ENCODE results near the gene PLEKHG4. TPM values are rescaled to one million over a fixed set of nuclear protein-coding genes. Genes with fewer than 3 reads are reported as not detected.
A peak's percentile ranks its signal among the peaks of the same experiment; 100 is the strongest.

Gene PLEKHG4, protein sequence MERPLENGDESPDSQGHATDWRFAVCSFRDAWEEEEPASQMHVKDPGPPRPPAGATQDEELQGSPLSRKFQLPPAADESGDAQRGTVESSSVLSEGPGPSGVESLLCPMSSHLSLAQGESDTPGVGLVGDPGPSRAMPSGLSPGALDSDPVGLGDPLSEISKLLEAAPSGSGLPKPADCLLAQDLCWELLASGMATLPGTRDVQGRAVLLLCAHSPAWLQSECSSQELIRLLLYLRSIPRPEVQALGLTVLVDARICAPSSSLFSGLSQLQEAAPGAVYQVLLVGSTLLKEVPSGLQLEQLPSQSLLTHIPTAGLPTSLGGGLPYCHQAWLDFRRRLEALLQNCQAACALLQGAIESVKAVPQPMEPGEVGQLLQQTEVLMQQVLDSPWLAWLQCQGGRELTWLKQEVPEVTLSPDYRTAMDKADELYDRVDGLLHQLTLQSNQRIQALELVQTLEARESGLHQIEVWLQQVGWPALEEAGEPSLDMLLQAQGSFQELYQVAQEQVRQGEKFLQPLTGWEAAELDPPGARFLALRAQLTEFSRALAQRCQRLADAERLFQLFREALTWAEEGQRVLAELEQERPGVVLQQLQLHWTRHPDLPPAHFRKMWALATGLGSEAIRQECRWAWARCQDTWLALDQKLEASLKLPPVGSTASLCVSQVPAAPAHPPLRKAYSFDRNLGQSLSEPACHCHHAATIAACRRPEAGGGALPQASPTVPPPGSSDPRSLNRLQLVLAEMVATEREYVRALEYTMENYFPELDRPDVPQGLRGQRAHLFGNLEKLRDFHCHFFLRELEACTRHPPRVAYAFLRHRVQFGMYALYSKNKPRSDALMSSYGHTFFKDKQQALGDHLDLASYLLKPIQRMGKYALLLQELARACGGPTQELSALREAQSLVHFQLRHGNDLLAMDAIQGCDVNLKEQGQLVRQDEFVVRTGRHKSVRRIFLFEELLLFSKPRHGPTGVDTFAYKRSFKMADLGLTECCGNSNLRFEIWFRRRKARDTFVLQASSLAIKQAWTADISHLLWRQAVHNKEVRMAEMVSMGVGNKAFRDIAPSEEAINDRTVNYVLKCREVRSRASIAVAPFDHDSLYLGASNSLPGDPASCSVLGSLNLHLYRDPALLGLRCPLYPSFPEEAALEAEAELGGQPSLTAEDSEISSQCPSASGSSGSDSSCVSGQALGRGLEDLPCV
- 5.0 and 15.1 TPM in 2 replicates for total RNA-seq (2014; rRNA removed; shearing (Covaris generic))

DNA sequence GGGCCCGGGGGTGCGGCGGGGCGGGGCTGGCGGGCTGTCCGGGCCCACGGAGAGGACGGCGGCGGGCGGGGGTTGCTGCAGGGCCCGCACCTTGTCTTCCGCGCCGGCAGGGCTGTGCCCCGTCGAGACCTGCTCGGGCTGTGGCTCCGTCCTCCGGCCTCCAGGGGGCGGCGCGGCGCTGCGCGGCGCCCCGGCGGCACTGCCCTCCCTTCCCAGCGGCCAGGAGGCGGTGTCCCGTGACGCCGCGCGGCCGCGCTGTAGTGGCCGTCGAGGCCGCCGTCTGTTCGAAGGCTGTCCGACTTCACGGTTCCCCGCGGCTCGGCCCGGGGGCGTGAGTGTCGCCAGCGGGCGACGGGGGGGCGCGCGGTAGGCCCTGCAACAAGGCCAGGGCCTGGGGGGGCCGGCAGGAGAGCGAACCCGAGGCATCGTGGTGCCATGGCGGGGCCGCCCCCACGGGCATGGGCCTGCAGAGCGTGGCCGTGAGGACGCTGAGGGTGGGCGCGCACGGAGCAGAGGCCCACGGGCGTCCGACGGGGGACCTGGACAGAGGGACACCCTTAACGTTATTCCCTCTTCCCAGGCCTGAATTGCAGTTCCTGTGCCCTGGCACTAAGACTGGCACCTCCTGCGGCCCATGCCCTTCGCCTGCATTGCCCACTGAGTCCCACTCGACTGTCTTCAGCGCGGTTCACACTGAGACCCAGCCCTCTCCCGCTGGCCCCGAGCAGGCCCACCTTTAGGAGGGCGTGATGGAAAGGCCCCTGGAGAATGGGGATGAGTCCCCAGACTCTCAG, at the start of gene PLEKHG4:
Gene PLEKHG4 (plus strand): TSS at position 237 of the 794 bp plus-strand sequence. CDS start 513 bp downstream, at position 750.
- Histone ChIP-seq H3K4me3 (peak within 1 kb of the TSS; percentile 52), H3K36me3 (peaks cover 19% of the 10 kb centered on the region), H3K27ac (peak within 1 kb of the TSS; percentile 79), H3K4me1 (replicated peaks) (peaks cover 39% of the 10 kb centered on the region), H3K9me3 (replicated peaks) (peaks cover 3% of the 10 kb centered on the region; the same call in 1 of the 2 replicates), H3K27me3 (replicated peaks) (no peaks in the 10 kb centered on the region)
- peak; percentile 63 to 81 for DNase-seq (ENCODE audit: low read depth in 1 of 2, low spot score in 2 of 2)

DNA sequence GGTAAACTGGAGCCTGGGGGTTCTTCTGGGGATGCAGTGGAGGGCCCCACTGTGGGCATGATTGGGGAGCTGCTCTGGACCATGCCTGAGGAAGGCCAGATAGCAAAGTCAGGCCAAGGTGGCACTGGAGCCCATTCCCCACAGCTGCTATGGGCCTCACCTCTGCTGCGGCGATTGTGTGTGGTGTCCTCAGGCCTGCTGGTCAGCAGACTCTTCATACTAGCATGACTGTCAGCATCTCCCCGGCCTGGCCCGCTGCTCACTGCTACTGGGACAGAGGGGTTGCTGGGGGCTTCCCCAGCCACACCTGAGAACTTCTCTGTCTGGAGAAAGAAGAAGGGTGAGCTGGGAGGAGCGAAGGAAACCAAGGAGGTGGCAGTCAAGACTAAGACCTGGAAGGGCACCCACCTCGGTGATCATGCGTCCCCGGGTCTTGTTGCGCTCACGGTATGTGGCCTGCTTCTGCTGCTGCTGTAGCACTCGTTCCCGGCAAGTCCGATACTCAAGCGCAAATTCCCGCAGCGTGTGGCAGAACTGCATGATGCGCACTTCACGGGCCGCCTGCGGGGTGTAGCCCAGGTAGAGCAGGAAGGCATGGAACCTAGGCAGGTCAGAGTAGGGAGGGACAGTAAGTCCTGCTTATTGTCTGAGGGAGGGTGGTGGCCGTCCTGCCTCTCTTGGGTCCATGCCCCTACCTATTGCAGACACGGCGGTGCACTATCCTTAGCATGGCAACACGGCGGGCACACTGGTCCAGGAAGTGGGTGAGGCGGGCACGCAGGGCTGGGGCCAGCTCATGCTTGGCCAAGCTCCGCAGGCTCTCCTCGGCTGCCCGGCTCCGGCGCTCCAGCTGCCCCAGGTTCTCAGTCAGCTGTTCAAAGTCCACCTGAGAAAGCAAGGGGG, 49.2 kb upstream of the PLEKHG4 start:
- no peak for DNase-seq (ENCODE audit: low read depth in 1 of 2, low spot score in 2 of 2)
- Histone ChIP-seq H3K27me3 (replicated peaks) (no peaks in the 10 kb centered on the region), H3K27ac (no peak overlapping the region), H3K4me1 (replicated peaks) (peaks cover 20% of the 10 kb centered on the region), H3K9me3 (replicated peaks) (no peaks in the 10 kb centered on the region), H3K36me3 (peaks cover 61% of the 10 kb centered on the region), H3K4me3 (no peak overlapping the region)

DNA sequence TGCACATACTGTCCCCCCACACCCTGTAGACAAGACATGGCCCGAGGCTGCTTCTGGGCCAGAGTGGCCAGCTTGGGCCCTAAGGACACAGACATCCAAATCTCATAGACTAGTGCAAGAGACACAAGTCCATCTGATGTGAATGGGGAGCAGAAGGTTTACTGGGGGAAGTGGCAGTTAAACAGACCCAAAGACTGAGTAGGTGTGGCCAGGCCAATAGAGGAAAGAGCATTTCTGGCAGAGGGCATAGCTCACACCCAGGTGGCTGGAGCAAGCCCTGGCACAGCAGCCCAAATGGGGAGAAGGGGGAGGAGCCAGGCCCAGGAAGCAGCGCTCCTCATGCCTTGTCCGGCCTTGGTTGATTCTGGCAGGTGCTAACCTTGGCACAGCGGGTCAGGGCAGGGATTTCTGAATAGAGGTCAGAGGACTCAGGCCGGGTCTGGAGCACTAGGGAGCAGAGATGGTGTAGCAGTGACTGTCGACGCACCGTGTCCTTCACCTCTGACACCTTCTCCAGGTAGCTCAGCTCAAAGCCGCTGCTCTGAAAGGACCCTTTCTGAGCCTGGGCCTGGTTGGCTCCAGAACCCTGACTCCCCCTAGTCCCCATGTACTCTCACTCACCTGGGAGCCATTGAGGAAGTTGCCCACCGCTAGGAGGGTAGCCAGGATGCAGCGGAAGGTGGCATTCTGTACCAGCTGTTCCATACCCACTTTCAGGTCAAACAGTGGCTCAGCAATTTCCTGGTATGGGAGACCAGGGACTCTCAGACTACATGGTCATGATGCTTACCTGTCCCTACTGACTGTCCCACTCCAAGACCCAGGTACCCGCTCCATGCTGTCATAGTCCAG, 48.3 kb upstream of the PLEKHG4 start:
- no peak for DNase-seq (ENCODE audit: low read depth in 1 of 2, low spot score in 2 of 2)
- Histone ChIP-seq H3K36me3 (peaks cover 62% of the 10 kb centered on the region), H3K27ac (no peak overlapping the region), H3K4me1 (replicated peaks) (peaks cover 15% of the 10 kb centered on the region), H3K9me3 (replicated peaks) (no peaks in the 10 kb centered on the region), H3K27me3 (replicated peaks) (no peaks in the 10 kb centered on the region), H3K4me3 (no peak overlapping the region)

DNA sequence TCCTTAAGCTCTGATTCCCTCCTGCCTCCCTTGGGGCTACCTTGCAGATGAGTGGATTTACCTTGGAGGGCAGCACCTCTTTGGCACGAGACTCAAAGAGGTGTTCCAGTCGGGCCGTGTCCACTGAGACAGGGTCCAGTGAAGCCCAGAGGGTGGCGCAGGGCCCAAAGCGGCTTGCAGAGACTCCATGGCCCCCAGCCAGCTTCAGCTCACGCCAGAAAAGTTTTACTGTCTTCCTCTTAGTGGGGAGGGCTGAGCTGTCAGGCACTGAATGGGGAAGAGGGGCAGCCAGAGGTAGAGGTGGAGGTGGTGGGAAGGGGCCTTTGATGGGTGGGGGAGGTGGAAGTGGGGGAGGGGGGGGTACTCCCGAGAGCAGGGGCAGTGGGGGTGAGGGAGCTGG, 45.7 kb upstream of the PLEKHG4 start:
- Histone ChIP-seq H3K4me3 (no peak overlapping the region), H3K27me3 (replicated peaks) (no peaks in the 10 kb centered on the region), H3K4me1 (replicated peaks) (no peaks in the 10 kb centered on the region), H3K9me3 (replicated peaks) (no peaks in the 10 kb centered on the region), H3K27ac (no peak overlapping the region), H3K36me3 (peaks cover 67% of the 10 kb centered on the region)
- DNase-seq (ENCODE audit: low read depth in 1 of 2, low spot score in 2 of 2): no peak

DNA sequence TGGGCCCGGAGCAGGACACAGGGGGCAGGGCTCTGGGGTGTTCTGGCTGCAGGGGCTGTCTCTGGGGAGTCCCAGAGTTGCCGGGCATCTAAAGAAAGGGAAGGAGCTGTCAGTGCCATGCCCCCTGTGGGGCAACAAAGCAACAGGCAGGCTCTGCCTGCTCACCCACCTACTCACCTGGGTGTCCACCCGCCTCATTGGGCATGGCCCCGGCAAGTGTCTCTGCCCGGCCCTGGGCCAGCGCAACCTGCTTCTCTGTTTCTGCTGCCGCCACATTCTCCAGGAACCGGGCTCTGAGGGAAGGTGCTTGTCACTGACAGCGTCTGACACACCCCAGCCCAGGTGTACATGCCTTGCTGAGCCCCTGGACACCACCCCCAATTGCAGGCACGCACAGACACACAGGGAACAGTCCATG, 45.1 kb upstream of the PLEKHG4 start:
- Histone ChIP-seq H3K27ac (no peak overlapping the region), H3K9me3 (replicated peaks) (no peaks in the 10 kb centered on the region), H3K4me3 (no peak overlapping the region), H3K27me3 (replicated peaks) (no peaks in the 10 kb centered on the region), H3K36me3 (peaks cover 67% of the 10 kb centered on the region), H3K4me1 (replicated peaks) (no peaks in the 10 kb centered on the region)
- no peak for DNase-seq (ENCODE audit: low read depth in 1 of 2, low spot score in 2 of 2)

DNA sequence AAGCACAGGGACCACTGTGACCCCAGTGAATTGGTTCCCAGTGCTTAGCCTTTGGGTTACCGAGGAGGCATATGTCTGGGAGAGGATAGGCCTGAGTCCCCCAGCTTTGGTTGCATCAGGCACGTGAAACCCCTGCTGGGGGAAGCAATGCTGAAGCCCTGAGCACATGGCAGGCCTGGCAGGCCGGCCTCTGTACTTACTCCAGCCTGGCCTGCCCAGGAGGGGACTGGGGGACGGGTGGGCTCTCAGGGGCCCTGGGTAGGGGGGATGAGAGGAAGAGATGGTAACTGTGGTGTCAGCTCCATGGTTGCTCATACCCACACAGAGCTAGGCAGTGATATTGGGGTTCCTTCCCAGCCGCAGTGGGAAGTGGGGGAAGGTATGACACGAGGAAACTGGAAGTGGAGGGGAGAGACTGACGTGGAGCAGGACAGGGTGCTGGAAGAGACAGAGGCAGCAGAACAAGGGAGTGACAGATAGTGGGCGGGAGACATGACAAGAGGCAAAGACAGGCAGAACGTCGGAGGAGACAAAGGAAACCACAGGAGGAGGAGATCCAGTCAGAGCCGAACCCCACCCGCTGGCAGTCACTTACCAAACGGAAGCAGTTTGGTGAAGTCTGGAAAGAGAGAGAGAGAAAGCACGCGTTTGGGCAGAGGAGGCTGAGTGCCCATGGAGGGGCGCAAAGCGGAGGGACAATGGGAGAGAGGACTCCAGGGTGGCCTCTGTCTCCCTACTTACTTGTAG, 43.3 kb upstream of the PLEKHG4 start:
- DNase-seq (ENCODE audit: low read depth in 1 of 2, low spot score in 2 of 2): no peak
- Histone ChIP-seq H3K4me1 (replicated peaks) (peaks cover 14% of the 10 kb centered on the region), H3K27me3 (replicated peaks) (no peaks in the 10 kb centered on the region), H3K4me3 (no peak overlapping the region), H3K36me3 (peaks cover 60% of the 10 kb centered on the region), H3K9me3 (replicated peaks) (no peaks in the 10 kb centered on the region), H3K27ac (no peak overlapping the region)

DNA sequence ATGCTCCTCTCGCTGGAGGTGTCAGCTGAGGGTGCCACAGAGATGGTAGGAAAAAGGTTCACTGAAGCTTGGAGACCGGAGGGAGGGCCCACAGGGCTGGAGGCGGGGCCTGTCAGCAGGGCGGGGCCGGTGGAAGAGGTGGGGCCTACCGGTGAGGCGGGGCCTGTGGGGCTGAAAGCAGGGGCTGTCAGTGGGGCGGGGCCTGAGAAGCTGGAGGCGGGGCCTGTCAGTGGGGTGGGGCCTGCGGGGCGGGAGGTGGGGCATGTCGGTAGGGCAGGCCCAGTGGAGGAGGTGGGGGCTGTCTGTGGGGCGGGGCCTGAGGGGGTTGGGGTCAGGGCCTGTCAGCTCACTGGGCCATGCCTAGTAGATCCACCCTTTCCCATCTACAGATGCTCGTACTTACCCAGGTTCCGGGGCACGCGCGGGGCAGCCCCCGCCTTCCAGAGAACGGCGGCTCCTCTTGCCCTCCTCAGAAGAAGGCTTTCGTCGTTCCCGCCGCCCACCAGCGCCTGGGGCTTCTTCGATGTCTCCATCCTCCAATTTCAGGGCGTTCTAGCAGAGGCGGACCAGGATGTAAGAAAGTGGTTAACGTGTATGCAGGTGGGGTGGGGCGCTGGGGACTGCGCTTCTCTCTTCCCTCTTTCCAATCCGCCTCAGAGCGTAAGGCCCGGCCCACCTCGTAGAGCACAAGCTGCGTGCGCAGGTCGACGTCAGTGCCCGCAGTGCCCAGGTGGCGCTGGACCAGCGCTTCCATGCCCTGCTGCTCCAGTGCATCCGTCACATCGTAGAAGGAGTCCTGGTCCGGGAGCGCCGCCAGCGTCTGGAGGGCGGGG, 42.6 kb upstream of the PLEKHG4 start:
- H3K27ac ChIP-seq: no peak overlapping the region
- H3K36me3 ChIP-seq: peaks cover 56% of the 10 kb centered on the region
- DNase-seq (ENCODE audit: low read depth in 1 of 2, low spot score in 2 of 2): peak in 1 of 2 experiments; percentile 82

DNA sequence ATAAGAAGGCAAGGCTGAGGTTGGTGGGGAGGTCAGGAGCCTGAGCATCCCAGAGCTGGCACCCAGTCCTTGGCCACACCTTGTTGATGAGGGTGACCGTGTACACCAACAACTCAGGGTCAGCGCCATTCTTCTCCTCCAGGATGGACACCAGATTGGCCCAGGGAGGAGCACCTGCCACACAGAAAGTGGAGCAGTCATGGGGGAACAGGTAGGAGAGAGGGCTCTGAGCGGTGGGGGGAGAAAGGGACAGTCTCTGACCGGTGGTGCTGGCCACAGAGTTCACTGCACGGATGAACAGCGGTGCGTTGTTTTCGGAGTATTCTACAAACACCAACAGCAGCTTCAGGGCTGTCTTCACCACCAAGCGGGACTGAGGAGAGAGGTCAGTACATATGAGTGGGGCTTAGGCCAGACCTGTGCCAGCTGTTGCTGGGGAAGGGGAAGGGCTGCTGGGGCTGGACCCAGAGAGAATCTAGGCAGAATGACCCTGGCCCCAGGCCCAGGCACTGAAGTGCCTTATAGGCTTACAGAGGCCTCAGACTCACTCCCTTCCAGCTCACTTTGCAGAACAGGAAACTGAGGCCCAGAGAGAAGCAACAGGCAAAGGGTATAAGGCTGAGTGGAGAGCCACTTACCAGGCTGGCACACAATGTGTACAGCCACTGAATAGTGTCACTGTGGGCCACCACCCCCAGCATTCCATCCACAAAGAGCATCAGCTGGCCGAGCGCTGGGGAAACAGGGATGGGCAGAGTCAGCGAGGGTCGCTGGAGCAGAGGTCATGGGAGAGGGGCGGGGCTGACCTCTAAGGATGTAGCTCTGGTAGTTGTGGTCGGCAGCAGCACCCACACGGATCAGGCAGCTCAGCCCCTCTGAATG, 41.7 kb upstream of the PLEKHG4 start:
- no peak for DNase-seq (ENCODE audit: low read depth in 1 of 2, low spot score in 2 of 2)
- no peak overlapping the region for H3K27ac ChIP-seq
- H3K27me3 ChIP-seq (replicated peaks): no peaks in the 10 kb centered on the region
- H3K36me3 ChIP-seq: peaks cover 55% of the 10 kb centered on the region
- no peak overlapping the region for H3K4me3 ChIP-seq
- peaks cover 29% of the 10 kb centered on the region for H3K4me1 ChIP-seq (replicated peaks)
- no peaks in the 10 kb centered on the region for H3K9me3 ChIP-seq (replicated peaks)

More for the DNA sequence above, 42.6 kb upstream of the PLEKHG4 start:
- Histone ChIP-seq H3K4me1 (replicated peaks) (peaks cover 22% of the 10 kb centered on the region), H3K9me3 (replicated peaks) (no peaks in the 10 kb centered on the region), H3K27me3 (replicated peaks) (no peaks in the 10 kb centered on the region), H3K4me3 (no peak overlapping the region)

DNA sequence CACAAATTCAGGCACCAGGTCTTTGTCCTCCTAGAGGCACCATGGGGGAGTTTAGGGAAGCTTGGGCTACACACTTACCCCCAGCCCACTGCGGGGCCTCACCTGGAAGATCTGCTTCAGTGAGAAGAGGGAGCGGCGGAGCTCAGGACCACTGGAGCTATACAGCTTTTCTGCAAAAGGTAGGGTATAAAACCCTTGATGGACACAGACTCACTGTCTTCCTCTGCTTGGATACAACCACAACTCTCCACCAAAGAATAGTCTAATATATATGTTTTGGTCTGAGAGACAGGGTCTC, 41.1 kb upstream of the PLEKHG4 start:
- Histone ChIP-seq H3K27me3 (replicated peaks) (no peaks in the 10 kb centered on the region), H3K9me3 (replicated peaks) (no peaks in the 10 kb centered on the region), H3K36me3 (peaks cover 52% of the 10 kb centered on the region), H3K4me3 (no peak overlapping the region), H3K27ac (no peak overlapping the region), H3K4me1 (replicated peaks) (peaks cover 29% of the 10 kb centered on the region)
- no peak for DNase-seq (ENCODE audit: low read depth in 1 of 2, low spot score in 2 of 2)

Measured in SJSA1 (cell line).